Measurements from ENCODE around the gene CABP7.

Gene CABP7

GRCh38 chr22:29719899-29720645 lies at the start of gene CABP7:
Gene CABP7, plus strand, starts transcription at chr22:29720003. Its CDS starts 422 bp downstream, at chr22:29720425.
- DNase-seq: no peak

GRCh38 chr22:29670626-29671025 lies 49.2 kb upstream of the CABP7 start:
- DNase-seq: no peak

GRCh38 chr22:29673361-29674066 lies 46.3 kb upstream of the CABP7 start:
- no peak for DNase-seq

GRCh38 chr22:29674121-29674520 lies 45.7 kb upstream of the CABP7 start:
- no peak for DNase-seq

- DNase-seq: no peak
Measured at GRCh38 chr22:29679316-29679715, 40.5 kb upstream of the CABP7 start.

GRCh38 chr22:29683536-29683935 lies 36.3 kb upstream of the CABP7 start:
- no peak for DNase-seq

- DNase-seq: no peak
Measured at GRCh38 chr22:29684244-29684643, 35.6 kb upstream of the CABP7 start.

- DNase-seq: no peak
Measured at GRCh38 chr22:29689206-29689879, 30.5 kb upstream of the CABP7 start.

GRCh38 chr22:29689880-29690213 lies 30.0 kb upstream of the CABP7 start:
- peak; percentile 59 for DNase-seq

- DNase-seq: no peak
Measured at GRCh38 chr22:29690476-29690875, 29.3 kb upstream of the CABP7 start.

- DNase-seq: no peak
Measured at GRCh38 chr22:29691636-29692326, 28.0 kb upstream of the CABP7 start.

GRCh38 chr22:29692327-29692640 lies 27.5 kb upstream of the CABP7 start:
- DNase-seq: peak; percentile 53

- DNase-seq: peak; percentile 57
Measured at GRCh38 chr22:29693161-29693560, 26.6 kb upstream of the CABP7 start.

GRCh38 chr22:29693671-29694070 lies 26.1 kb upstream of the CABP7 start:
- peak; percentile 93 for DNase-seq

- DNase-seq: peak; percentile 95
Measured at GRCh38 chr22:29695129-29695926, 24.5 kb upstream of the CABP7 start.

- DNase-seq: no peak
Measured at GRCh38 chr22:29697853-29698598, 21.8 kb upstream of the CABP7 start.

- DNase-seq: peak; percentile 85
Measured at GRCh38 chr22:29700206-29700899, 19.4 kb upstream of the CABP7 start.

GRCh38 chr22:29700900-29701154 lies 19.0 kb upstream of the CABP7 start:
- DNase-seq: no peak

GRCh38 chr22:29701155-29701999 lies 18.4 kb upstream of the CABP7 start:
- DNase-seq: no peak
